Mucosa of descending colon (tissue), 3 donors: Measurements from ENCODE around the gene AGXT2. TPM values are rescaled to one million over a fixed set of nuclear protein-coding genes. Genes with fewer than 3 reads are reported as not detected.
A peak's percentile ranks its signal among the peaks of the same experiment; 100 is the strongest.

ENCODE experiments used
- ATAC-seq: fragments of 200-7000 bp; cut with Tn5 transposase; one replicate; pipeline ENCODE4 v1.9.1; 2020; ENCODE audit warnings: mild to moderate bottlenecking, moderate library complexity
- DNase-seq, 3 donors: peaks; one replicate each; pipeline ENCODE4 v3.0.0-alpha.2; 2020
- H3K36me3 ChIP-seq: fragments of 200-600 bp; one replicate; pipeline ENCODE4 v1.8.0; 2021; ENCODE audit warnings: low read depth, mild to moderate bottlenecking
- H3K4me1 ChIP-seq: fragments of 200-600 bp; one replicate; pipeline ENCODE4 v1.8.0; 2021; ENCODE audit warnings: low read depth, mild to moderate bottlenecking
- H3K4me3 ChIP-seq: fragments of 200-600 bp; one replicate; pipeline ENCODE4 v1.8.0; 2021; ENCODE audit warnings: mild to moderate bottlenecking
- H3K9me3 ChIP-seq: fragments of 200-600 bp; one replicate; pipeline ENCODE4 v1.8.0; 2021; ENCODE audit warnings: mild to moderate bottlenecking
- intact Hi-C, 2 donors: fragments of 100-400 bp; cut with DNase I in 1 of 2; cut with micrococcal nuclease in 1 of 2; formaldehyde crosslinking; loops; one replicate each; pipeline versions ENCODE4 v1.11.0 to v1.11.1; 2022; cut with DNase I, micrococcal nuclease
- total RNA-seq, 3 donors: library from RNA; stranded (reverse); fragmentation: NEBNext Ultra II Directional in 2 of 3; extraction: Animal tissue kit (Norgen Biotek cat#: 25700) in 2 of 3; gene quantifications; one replicate each; pipeline versions ENCODE4 v1.2.1 to v1.2.4, GENCODE V29; 2021 to 2023
- TF ChIP-seq, protein P1 (sequence below): fragments of 200-600 bp; IDR thresholded peaks from one replicate; pipeline ENCODE4 v1.8.0; 2022; ENCODE audit warnings: antibody characterized with exemption, mild to moderate bottlenecking
- donor health status: DM: no; HTN: no; CAD: no; lungs with moderate emphysema.
- donor health status: DM: no; HTN: no; CAD: no.
- donor health status: DM: no; HTN: yes; CAD: no.

AGXT2 gene
- total RNA-seq, 3 donors from 2014 or later, result not detected

DNA sequence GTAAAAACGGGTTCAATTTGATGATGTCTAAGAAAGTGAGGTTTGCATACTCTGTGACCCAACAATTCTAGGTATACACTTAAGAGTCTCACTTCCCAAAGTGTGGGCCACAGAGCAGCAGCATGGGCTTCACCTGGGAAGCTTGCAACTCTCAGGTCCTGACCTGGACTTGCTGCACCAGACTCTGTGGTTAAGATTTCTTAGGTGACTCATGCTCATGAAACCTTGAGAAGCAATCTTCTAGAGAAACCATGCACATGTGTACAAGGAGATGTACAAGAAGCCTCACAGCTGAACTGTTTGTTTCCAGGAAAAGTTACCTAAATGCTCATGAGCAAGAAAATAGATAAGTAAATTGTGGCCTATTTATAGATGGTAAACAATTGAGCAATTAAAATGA lies 88.4 kb downstream of the AGXT2 start:
- Histone ChIP-seq H3K4me3 (no peak overlapping the region), H3K9me3 (no peaks in the 10 kb centered on the region), H3K36me3 (no peaks in the 10 kb centered on the region), H3K4me1 (no peaks in the 10 kb centered on the region)
- ATAC-seq, result peak; percentile 22
- TF ChIP-seq, protein P1, sequence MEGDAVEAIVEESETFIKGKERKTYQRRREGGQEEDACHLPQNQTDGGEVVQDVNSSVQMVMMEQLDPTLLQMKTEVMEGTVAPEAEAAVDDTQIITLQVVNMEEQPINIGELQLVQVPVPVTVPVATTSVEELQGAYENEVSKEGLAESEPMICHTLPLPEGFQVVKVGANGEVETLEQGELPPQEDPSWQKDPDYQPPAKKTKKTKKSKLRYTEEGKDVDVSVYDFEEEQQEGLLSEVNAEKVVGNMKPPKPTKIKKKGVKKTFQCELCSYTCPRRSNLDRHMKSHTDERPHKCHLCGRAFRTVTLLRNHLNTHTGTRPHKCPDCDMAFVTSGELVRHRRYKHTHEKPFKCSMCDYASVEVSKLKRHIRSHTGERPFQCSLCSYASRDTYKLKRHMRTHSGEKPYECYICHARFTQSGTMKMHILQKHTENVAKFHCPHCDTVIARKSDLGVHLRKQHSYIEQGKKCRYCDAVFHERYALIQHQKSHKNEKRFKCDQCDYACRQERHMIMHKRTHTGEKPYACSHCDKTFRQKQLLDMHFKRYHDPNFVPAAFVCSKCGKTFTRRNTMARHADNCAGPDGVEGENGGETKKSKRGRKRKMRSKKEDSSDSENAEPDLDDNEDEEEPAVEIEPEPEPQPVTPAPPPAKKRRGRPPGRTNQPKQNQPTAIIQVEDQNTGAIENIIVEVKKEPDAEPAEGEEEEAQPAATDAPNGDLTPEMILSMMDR, result no peak
- intact Hi-C loops, result no loop called here
- no peak for DNase-seq

- Histone ChIP-seq H3K36me3 (no peaks in the 10 kb centered on the region), H3K9me3 (no peaks in the 10 kb centered on the region), H3K4me3 (no peak overlapping the region), H3K4me1 (no peaks in the 10 kb centered on the region)
- peak; percentile 64 for ATAC-seq
- TF ChIP-seq, protein P1, result no peak
- intact Hi-C loops, result no loop called here
- DNase-seq, result peak in 1 of 3 donors; percentile 37
Measured at GRCh38 chr5:34957857-34958690, 89.7 kb downstream of the AGXT2 start.

DNA sequence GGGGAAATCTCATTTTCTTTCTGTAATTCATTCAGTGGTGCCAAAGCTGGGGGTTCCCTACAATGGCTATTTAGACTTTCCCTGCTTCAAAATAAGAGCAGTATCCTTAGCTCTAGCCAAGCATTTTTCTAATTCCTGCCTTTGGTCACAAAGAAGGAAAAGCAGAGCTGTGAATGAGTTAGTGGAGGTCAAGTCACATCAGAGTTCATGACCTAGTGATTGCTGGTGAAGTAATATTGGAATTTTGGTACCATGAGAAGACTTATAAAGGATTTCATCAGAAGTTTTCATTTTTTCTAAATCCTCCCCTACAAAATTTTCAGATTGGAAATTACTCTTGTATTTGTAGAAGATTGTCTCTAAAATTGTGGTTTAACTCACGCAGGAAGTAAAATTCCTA lies 90.4 kb downstream of the AGXT2 start:
- Histone ChIP-seq H3K4me1 (no peaks in the 10 kb centered on the region), H3K36me3 (no peaks in the 10 kb centered on the region), H3K4me3 (no peak overlapping the region), H3K9me3 (no peaks in the 10 kb centered on the region)
- intact Hi-C loops, result no loop called here
- TF ChIP-seq, protein P1, result no peak
- no peak for ATAC-seq
- no peak for DNase-seq

Other genes with a start within 250 kb of the AGXT2 start
- gene TTC23L, start 208.8 kb downstream of the AGXT2 start, total RNA-seq, result under 1 TPM in 2 of 3 donors, not detected in 1; 0.29 to 0.43 TPM
- 10 to 100 TPM; 12.0 to 14.7 (median 13.8) TPM for gene RAD1, start 132.4 kb downstream of the AGXT2 start, total RNA-seq
- 10 to 100 TPM; 10.7 to 19.2 (median 18.2) TPM for gene BRIX1, start 132.2 kb downstream of the AGXT2 start, total RNA-seq
- gene DNAJC21, start 118.4 kb downstream of the AGXT2 start, total RNA-seq, result 10 to 100 TPM; 37.1 to 53.6 (median 40.1) TPM
- gene PRLR, start 182.5 kb upstream of the AGXT2 start, total RNA-seq, result 10 to 100 TPM; 10.3 to 47.1 (median 35.8) TPM